Lung microvascular endothelial cell (primary cell): ENCODE measurements around the gene ASCL5. TPM values are rescaled to one million over a fixed set of nuclear protein-coding genes. Genes with fewer than 3 reads are reported as not detected.
"Not testable (repeated sequence)": the region's sequence is repeated elsewhere in the genome, so short reads cannot be mapped to it uniquely, and the experiment has no call there.

Source experiments
- DNase-seq, 2 donors: peaks; one replicate each; pipeline versions ENCODE4 v3.0.0 to v3.0.0-alpha.2; 2010; ENCODE audit warnings: low read depth in 2 of 2
- total RNA-seq: library from RNA; depleted of rRNA; stranded (reverse); fragments of >200 nt; gene quantifications from 2 replicates; pipeline ENCODE4 v1.2.1, GENCODE V29; 2014

Gene ASCL5, protein sequence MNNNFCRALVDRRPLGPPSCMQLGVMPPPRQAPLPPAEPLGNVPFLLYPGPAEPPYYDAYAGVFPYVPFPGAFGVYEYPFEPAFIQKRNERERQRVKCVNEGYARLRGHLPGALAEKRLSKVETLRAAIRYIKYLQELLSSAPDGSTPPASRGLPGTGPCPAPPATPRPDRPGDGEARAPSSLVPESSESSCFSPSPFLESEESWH
- total RNA-seq, result not detected in 2 replicates

DNA sequence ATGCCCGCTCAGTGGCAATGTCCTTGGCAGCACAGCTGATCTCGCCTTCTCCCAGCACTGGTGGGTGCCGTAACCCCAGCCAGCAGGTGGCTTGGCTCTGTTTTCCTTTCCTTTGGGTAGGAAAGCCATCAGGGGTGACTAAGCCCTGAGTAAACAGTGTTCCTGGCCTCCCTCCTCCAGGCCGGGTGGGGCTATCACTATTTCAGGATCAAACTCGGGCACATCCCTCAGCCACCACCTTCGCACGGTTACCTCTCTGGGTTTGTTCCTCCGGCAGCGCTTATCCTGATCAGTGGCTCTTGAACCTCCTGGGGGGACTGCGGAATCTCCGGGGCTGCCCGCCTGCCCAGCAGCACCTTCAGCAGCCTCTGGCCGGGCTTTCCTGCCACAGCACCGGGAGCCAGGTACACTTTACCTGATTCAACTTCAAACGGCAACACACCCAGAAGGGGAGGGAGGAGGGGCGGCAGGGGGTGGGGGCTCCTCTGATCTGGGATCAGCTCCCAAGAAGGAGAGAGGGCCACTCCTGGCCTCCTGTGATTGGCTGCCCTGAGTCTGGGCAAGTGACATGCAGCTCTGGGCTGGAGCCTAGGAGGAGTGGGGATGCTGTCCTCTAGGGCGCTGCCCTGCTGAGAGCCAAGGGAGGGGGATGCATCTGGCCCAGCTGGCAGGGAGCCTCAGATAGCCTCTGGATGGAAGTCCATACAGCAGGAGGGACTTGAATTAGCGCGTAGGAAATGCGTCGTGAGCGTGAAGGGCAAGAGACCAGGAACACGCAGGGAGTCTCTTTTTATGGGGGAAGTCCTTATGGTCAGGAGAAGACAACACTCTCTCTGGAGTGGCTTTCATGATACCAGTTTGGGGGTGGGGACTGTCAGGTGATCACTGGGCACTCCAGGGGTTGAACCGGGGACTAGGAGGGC lies at the start of gene ASCL5:
Gene ASCL5, minus strand, starts transcription at position 353 of the 923 bp plus-strand sequence. CDS start 11,812 bp downstream, outside the sequence.
- peak; percentile 17 to 23 for DNase-seq

DNA sequence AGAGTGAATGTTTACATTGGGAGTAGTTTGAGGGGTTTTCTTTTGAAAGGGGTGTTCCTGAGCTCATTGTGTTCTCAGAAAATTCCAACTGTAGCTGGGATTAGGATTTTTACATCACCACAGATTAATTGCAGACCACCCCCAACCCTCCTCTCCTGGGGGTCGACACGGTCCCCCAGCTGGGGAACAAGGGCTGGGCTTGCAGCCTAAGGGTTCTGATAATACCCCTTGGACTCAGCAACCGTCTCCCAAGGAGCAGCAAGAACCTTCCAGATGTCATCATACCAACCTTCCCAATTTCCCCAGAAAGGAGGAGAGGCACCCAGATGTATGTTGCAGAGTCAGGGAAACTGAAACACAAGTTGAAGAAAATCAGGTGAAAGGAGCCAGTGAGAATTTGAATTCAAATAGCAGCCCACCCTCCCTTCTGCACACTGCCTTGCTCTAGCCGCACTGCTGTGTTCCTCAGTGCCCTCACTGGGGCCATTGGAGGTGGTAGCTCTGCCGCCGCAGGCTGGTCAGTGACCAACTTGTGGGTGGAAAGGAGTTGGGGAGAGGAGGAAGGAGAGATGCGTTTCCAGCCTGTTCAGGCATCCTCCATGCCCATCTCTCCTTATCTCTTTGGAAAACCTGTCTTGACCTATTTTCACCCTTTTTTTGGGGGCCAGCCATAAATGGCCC lies 49.0 kb upstream of the ASCL5 start:
- DNase-seq, result no peak

DNA sequence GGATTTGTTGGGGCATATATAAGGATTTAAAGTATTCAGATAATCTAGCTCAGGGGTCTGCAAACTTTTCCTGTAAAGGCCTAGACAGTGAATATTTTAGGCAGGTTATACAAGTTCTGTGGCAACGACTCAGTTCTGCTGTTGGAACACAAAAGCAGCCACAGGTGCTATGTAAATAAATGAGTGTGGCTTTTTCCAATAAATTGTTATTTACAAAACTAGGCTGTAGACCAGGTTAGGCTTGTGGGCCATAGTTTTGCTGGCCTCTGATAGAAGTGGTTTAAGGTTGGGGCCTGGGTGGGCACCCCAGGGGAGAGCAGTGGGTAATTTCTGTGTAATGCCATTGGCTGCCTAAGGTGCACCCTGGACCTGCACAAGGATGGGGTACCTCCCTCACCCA lies 46.8 kb upstream of the ASCL5 start:
- DNase-seq, result no peak

DNA sequence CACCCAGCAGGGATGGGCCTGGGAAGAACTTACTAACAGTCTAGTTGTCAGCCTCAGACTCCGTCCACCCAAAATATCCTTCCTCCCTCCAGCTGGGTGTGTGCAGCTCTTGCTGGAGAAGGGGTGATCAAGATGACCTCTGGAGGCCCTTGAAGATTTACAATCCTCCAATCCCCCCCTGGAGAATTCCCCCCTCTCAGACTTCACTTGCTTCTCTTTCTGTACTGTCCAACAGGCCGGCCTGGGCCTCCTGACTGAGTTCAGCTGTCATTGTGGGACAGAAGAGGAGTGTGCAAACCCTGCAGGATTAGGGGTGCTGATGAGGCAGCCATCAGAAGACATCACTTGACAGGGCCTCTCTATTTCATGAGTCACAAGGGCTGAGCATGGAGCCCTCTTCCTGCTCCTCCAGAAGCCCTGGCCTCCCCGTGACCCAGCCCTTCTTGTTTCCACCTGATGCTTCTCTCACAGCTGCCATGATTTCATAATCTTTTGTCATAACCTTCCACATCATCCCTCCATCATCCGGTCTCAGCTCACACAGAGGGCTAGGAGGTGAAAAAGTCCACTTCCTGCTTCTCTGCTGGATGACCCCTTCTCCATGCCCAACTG lies 46.1 kb upstream of the ASCL5 start:
- peak in 1 of 2 donors; percentile 23 for DNase-seq

DNA sequence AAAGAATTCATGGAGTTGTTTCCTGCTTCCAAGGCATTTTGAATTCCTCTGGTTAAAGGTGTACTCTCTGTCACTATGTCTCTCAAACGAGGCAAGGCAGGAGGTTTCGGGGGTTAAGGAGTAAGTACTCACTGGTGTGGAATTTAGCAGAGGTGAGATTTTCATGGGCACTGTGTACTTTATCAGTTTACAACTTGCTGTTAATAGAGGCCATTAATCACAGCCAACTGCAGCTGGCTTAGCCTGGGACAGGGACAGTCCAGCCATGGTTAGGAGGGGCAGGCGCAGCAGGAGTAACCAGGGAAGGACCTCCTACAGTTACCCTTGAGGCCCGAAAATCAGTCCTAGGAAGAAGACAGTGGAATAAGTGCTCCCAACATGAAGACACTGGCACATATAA lies 45.3 kb upstream of the ASCL5 start:
- no peak for DNase-seq

DNA sequence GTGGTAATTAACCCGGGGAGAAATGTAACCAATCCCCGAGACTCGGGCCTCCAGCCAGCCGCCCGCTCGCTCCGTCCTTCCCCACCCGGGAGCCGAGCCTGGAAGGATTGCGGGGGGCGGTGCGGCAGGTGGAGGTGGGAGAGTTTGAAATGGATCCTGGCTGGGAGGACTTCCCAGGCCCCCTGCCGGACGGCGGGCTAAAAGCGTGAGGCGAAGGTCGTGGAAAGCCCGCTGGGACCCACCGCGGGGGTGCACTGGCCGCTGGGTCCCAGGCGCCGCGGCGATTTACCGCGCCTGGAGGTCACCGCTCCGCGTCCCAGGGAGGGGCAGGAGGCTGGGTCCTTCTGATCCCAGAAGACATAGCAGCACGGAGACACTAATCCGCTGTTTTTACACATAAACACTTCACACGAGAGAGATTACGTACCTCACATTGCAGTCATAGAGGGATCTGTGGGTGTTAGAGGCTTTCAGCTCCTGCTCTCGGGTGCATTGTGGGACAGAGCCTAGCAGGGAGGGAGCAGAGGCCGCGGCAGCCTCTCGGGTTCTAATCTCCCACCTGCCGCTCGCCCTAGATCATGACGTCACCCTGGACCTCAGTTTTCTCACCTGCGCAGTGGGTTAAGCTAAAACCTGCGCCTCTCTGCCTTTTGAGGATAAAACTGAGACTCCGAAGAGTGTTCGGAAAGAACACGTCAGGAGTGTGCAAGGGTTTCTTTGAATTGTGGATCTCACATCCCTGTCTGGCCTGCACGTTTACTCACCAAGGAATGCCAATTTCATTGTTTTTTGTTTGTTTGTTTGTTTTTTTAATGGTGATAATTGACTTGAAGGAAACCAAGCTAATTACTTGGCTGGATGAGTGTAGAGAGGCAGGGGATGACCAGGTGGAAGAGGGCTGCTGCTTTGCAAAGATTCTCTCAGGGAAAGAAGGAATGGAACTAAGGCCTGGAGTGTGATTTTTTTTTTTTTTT lies 44.4 kb upstream of the ASCL5 start:
- DNase-seq, result peak; percentile 21 to 38

DNA sequence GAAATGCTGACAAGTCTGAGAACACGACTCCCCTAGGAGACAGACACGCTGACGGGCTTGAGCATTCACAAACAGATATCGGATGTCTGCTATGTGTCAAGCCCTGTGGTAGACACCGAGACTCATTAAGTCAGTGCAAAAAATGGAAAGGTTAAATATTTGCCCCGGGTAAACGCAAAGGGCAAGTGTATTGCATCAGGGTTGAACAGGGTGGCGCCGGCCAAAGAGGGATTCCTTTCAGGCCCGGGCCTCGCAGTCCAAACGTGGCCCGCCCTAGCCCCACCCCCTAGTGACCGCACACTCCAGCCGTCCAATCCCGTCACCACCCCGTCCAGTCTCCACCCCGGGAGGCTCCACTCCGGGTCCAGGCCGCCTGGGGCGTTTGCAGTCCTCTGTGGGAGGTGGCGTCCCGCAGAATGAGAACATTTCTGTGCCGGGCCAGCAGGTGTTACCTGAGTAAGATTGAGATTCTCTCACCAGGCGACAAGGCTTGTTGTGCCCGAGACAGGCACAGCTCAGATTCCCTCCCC lies 43.6 kb upstream of the ASCL5 start:
- peak; percentile 82 to 86 for DNase-seq

DNA sequence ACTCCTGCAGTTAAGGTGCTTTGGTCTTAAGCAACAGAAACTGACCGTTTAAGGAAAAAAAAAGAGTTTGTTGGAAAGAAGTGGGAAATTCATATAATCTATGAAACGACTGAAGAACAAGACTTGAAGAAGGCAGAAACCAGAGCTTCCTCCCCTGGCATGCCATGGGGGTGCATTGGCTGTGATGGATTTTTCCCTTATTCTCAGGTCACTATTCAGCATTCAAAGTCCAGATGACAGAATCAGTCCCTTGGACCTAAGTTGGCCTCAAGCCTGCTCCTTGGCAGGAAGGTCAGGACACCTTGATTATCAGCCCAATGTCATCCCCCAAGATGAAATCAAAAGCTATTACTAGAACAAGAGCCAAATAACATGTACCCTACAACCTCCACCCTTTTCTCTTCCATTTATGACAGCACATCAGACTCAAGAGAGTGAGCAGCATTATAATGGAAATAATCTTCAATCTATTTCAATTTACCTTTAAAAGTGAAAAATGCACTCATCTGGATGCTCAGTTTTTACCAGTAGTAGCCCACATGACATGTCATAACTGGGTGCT lies 43.1 kb upstream of the ASCL5 start:
- no peak for DNase-seq

DNA sequence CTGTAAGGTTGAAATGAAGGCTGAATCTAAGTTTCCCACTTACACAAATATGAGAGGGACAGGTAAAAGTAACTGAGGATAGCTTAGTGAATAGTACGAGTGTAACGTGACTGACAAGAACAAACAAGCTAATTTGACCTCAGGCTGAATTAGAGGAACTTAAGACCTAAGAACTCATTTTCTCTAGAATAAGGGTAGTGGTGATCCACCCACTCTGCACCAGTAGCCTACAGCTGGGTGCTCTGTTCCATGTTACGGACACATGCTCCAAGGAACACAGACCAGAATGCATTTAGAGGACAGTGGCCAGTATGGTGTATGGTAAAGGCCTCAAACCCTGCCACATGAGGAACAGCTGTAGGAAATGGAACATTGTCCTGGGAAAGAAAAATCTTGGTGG lies 42.2 kb upstream of the ASCL5 start:
- no peak for DNase-seq

DNA sequence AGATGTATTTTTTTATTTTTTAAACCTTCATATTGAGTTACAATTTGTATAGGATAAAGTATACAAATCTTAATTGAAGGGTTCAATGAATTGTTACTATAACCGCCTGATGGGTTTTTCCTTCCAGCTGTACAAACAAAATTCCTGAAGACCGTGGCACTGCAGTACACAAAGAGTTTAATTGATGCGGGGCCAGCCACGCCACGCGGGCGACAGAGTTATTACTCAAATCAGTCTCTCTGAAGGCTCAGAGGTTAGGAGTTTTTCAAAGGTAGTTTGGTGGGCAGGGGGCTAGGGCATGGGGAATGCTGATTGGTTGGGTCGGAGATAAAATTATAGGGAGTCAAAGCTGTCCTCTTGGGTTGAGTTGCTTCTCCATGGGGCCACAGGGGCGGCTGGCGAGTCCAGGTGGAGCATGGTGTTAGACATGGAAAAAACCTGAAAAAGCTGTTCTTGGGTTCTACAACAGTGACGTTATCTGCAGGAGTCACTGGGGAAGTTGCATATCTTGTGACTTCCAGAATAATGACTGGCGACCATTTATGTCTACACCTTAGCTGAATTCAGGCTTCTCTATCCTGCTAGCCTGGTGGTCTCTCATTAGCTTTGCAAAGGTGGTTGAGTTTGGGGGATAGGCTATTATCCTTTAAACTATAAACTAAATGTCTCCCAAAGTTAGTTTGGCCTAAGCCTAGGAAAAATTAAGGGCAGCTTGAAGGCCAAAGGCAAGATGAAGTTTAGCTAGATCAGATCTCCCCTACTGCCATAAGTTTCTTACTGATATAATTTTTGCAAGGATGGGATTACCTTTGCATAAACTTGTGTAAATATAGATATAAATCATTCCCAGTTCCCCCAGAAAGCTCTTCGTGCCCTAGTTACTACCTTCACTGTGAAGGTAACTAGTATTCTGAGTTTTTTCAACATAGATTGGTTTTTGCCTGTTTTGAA lies 40.3 kb upstream of the ASCL5 start:
- no peak for DNase-seq

DNA sequence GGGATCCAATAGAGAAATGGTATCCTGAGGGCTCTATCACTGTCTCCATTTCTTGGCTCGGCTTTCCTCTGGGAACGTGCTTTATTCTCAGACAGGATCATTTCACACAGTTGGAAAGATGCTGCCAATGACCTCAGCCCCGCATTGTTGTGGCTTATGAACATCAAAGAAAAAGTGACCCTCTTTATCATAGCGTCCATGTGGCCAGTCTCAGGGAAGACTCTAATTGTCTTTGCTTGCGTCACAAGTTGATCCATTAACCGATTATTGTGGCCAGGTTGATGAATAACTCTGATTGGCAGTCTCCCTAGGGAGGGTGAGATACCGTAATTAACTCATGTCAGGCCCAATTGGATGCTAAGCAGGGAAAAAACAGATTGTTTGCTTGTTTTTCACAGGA lies 37.7 kb upstream of the ASCL5 start:
- DNase-seq, result no peak

DNA sequence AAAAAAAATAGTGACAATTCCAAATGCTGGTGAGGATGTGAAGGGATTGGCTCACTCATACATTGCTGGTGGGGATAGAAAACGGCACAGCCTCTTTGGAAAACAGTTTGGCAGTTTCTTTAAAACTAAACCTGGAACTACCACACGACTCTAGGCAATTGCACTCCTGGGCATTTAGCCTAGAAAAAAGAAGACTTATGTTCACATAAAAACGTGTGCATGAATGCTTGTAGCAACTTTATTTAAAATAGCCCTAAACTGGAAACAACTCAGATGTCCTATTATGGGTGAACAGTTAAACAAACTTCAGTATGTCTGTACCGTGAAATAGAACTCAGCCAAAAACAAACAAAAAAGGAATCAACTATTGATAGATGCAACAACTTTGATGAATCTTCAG lies 36.7 kb upstream of the ASCL5 start:
- DNase-seq, result no peak

DNA sequence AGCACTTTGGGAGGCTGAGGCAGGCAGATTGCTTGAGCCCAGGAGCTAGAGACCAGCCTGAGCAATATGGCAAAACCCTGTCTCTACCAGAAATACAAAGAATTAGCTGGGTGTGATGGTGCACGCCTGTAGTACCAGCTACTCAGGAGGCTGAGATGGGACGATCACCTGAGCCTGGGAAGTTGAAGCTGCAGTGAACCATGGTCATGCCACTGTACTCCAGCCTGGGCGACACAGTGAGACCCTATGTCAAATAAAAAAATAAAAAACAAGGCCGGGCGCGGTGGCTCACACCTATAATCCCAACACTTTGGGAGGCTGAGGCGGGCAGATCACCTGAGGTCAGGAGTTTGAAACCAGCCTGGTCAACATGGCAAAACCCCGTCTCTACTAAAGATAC lies 36.1 kb upstream of the ASCL5 start:
- DNase-seq, result not testable (repeated sequence)

DNA sequence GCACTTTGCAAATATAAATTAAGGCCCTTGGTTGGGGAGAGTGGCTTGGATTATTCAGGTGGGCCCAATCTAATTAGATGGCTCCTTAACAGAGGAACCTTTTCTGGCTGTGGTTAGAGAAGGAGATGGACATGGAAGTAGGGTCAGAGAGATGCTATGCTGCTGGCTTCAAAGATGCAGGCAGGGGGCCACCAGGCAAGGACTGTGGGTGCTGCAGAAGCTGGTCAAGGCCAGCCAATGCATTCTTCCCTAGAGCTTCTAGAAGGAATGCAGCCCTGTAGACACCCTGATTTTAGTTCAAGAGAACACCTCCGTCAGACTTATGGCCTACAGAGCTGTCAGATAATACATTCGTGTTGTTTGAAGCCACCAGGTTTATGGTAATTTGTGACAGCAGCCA lies 31.0 kb upstream of the ASCL5 start:
- no peak for DNase-seq

DNA sequence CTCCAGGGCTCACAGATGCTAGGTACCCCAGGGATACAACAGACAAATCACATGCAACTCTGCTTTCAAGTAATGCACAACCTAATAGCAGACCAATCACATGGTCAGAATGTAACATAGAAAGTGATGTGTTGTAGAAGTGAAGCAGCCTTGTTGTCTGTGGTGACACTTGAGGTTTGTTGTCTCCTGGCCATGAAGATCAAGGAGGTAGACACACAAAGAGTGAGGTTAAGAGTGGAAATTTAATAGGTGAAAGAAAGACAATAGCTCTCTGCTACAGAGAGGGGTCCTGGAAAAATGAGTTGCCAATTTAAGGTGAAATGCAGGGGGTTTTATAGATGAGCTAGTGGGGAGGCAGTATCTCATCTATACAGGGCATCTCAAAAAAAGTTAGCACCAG lies 29.8 kb upstream of the ASCL5 start:
- DNase-seq, result no peak

DNA sequence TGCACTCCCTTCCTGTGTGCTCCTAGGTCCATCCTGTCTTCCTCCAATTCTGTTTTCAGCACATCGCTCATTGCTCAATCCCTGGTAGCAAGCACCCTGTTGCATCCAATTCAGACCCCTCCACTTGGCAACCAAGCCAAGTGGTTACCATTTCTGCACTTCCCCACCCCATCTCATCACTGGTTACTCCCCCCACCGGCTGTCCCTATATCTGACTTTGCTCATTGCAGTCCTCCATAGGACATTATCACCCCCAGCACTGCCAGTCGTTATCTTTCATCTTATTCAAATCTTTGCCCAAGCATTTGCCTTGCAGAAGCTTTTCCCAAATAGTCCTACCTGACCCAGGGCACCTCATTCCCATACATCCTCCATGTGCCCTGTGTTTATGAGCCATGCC lies 29.4 kb upstream of the ASCL5 start:
- no peak for DNase-seq

DNA sequence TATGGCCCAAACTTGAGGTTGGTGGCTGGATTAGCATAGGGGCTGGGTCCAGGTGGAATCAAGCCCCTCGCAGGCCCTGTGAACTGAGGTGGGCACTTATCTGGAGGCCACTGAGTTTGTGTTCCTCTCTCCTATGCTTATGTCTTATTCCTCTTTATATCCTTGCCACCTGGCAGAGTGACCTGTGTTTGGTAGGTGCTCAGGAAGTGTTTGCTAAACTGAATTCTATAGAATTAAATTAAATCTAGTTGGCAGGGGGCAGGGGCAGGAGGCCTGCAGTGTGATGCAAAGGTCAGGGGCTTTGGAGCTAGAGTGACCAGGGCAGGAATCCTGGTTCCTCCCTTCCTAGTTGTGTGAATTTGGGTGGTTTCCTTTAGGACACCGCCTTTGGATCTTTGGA lies 28.4 kb upstream of the ASCL5 start:
- no peak for DNase-seq

DNA sequence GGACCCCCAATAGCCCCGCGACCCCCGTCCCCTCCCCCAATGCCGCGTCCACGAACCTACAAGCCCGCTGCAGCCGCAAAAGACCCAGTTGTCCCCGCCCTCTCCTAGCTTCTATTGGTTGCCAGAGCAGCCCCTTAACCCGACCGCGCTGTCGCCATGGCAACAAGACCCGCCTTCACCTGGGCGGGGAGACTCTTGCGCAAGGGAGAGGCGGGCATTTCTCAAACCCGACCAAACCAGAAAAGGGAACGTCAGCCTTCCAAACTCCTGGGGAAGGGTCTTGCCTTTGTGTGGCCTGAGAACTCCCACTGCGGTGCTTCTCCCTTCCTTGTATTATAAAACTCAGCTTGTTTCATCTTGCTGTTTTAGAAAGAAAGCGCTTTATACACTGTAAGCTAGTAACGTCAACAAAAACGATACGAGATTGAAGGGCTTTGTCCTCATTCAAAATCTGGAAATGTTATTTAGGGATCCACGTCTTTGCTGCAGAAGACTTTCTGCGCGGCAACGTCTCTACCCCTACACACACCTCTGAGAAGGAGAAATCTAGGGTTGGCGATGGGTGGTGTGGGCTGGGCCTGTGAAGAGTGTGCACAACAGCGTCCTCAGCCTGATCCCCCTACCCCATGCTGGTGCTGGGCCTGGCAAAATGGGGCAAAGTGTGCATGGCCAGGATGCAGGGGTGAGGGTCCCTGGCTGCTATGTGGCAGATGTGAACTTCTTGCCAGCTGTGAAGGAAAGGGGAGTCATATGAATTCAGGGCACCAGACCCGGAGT lies 27.6 kb upstream of the ASCL5 start, which contains the start of gene TMEM9:
Gene TMEM9, minus strand, starts transcription at position 86 of the 777 bp plus-strand sequence. CDS start 551 bp downstream, outside the sequence.
- DNase-seq, result peak; percentile 94 to 96
